HEK293 (cell line): ENCODE results near the gene PREX1.

Experiments
- OVOL3 ChIP-seq: fragments of 450-650 bp; formaldehyde crosslinking; IDR thresholded peaks from 2 replicates; pipeline ENCODE4 v1.5.1; 2016; ENCODE audit warnings: missing biosample characterization, missing genetic modification characterization
- TF ChIP-seq, protein P1 (sequence below): fragments of 450-650 bp; formaldehyde crosslinking; IDR thresholded peaks from 2 replicates; pipeline ENCODE4 v1.5.1; 2016; ENCODE audit warnings: missing biosample characterization, missing genetic modification characterization

DNA sequence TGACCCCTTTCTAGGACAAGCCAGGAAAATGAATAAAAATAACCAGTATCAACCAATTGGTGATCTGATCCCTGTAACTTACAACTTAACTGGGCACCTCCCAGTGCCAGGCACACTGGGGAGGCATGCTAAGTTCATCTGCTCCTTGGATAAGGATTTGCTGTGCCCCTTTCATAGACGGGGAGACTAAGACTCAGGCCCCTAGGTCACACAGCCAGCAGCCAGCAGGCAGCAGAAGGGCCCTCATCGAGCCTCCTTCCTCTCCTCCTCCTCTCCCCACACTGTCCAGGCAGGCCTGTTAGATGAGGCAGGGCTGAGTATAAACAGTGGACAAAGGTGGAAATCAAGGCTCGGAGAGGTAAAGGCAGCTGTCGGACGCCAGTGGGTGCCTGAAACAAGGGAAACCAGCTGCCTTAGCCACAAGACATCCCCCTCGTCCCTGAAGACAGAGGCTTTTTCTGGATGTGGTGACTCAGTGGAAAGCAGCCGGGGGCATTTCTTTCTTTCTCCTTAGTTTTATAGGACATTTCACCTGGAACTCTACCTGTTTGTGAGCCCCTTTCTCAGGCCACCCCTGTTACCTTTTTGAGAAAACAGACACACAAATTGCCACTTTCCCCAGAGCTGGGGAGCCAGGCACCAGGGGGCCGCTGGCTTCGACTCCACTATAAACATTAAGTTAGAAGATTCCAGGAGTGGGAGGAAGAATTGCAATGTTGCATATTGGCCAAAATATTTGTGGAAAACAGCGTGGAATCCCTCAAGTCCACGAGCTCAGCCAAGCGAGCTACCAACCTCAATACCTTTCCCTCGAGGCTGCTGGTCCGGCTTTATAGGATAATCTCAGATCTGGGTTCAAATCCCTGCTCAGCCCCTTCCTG lies 166.0 kb downstream of the PREX1 start:
- TF ChIP-seq, protein P1, sequence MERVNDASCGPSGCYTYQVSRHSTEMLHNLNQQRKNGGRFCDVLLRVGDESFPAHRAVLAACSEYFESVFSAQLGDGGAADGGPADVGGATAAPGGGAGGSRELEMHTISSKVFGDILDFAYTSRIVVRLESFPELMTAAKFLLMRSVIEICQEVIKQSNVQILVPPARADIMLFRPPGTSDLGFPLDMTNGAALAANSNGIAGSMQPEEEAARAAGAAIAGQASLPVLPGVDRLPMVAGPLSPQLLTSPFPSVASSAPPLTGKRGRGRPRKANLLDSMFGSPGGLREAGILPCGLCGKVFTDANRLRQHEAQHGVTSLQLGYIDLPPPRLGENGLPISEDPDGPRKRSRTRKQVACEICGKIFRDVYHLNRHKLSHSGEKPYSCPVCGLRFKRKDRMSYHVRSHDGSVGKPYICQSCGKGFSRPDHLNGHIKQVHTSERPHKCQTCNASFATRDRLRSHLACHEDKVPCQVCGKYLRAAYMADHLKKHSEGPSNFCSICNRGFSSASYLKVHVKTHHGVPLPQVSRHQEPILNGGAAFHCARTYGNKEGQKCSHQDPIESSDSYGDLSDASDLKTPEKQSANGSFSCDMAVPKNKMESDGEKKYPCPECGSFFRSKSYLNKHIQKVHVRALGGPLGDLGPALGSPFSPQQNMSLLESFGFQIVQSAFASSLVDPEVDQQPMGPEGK = no peak
- no peak for TF ChIP-seq OVOL3 (tag by site-specific recombination)
